ENCODE data around the gene DAP3.
A peak's percentile ranks its signal among the peaks of the same experiment; 100 is the strongest.
"Not testable (repeated sequence)": the region's sequence is repeated elsewhere in the genome, so short reads cannot be mapped to it uniquely, and the experiment has no call there.

Gene DAP3

DNA sequence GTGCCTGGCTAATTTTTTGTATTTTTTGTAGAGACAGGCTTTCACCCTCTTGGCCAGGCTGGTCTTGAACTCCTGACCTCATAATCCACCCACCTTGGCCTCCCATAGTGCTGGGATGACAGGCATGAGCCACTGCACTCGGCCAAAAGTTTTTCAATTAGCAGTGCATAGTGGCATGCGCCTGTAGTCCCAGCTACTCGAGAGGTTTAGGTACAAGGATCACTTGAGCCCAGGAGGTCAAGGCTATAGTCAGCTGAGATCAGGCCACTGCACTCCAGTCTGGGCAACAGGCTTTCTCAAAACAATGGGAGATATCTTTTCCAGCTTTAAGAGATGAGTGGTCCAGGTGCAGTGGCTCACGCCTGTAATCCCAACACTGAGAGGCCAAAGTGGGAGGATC is 30.8 kb downstream of the DAP3 start:
- no peak for DNase-seq (ENCODE audit: low spot score)

DNA sequence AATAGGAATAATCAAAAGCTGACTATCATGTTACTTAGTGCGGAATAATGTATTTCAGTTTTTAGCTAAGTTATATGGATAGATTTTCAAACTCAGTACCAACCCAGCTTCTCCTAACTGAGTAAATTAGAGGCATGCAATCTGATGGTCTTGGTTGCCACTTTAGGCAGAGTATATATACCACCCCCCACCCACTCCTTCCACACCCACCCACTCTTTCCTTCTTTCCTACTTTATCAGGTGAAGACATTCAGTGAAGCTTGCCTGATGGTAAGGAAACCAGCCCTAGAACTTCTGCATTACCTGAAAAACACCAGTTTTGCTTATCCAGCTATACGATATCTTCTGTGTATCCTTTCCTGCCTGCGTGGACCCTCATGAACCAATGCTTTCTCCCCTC is 36.3 kb downstream of the DAP3 start:
- DNase-seq (ENCODE audit: low spot score) = no peak

DNA sequence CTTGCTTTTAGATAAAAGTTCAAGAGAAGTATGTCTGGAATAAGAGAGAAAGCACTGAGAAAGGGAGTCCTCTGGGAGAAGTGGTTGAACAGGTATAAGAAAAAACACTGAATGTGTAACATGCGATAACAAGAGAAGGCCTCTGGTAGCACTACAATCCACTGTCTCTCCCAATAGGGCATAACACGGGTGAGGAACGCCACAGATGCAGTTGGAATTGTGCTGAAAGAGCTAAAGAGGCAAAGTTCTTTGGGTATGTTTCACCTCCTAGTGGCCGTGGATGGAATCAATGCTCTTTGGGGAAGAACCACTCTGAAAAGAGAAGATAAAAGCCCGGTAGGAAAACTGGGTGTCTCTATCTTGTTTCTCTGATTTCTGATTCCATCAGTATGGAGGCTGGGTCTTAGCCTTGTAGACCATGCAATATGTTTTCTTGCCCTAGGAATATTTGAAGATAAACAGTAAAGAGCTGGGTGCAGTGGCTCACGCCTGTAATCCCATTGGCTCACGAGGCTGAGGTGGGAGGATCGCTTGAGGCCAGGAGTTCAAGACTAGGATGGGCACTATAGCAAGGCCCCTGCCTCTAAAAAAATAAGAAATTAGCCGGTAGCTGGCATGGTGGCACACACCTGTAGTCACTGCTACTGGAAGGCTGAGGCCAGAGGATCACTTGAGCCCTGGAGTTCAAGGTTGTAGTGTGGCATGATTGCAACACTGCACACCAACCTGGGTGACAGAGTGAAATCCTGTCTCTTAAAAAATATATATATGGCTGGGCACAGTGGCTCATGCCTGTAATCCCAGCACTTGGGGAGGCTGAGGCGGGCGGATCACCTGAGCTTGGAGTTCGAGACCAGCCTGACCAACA is 40.4 kb downstream of the DAP3 start:
- peak; percentile 42 for DNase-seq (ENCODE audit: low spot score)

DNA sequence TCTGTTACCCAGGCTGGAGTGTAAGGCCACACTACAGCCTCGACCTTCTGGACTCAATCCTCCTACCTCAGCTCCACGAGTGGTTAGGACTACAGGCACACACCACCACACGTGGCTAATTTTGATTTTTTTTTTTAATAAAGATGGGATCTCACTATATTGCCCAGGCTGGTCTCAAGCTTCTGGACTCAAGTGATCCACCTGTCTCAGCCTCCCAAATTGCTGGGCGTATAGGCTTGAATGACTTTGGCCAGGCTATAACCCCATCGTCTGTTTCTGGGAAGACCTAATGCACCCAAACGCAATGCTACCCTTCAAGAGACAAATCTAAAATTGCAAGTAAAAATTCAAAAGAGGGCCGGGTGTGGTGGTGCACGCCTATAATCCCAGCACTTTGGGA is 52.1 kb downstream of the DAP3 start:
- DNase-seq (ENCODE audit: low spot score) = no peak

DNA sequence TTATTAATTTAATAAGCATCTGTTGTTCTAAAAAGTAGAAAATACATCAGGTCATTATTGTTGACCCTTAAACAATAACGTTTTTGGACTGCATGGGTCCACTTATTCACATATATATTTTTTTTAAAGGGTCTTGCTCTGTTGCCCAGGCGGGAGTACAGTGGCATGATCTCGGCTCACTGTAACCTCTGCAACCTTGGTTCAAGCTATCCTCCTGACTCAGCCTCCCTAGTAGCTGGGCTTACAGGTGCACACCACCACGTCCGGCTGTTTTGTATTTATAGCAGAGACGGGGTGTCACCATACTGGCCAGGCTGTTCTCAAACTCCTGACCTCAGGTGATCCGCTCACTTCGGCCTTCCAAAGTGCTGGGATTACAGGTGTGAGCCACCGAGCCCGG is 53.0 kb downstream of the DAP3 start:
- DNase-seq (ENCODE audit: low spot score) = no peak

DNA sequence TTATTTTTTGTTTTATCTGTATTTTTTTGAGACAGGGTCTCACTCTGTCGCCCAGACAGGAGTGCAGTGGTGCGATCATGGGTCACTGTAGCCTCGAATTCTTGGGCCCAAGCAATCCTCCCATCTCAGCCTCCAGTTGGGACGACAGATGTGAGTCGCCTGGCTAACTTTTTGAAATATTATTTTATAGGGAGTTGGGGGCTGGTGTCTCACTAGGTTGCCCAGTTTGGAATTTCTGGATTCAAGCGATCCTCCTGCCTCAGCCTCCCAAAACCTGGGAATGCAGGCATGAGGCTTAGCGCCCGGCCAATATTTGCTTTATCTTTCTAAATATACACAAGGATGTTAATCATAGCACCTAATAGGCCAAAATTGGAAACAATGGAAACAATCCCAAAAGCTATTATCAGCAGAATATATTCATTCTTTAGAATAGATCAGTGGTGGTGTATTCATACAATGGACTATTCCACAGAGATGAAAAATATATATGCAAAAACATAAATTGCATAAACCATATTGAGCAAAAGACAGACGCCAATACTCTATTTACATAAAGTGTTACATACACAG is 55.9 kb downstream of the DAP3 start:
- DNase-seq (ENCODE audit: low spot score) = no peak

DNA sequence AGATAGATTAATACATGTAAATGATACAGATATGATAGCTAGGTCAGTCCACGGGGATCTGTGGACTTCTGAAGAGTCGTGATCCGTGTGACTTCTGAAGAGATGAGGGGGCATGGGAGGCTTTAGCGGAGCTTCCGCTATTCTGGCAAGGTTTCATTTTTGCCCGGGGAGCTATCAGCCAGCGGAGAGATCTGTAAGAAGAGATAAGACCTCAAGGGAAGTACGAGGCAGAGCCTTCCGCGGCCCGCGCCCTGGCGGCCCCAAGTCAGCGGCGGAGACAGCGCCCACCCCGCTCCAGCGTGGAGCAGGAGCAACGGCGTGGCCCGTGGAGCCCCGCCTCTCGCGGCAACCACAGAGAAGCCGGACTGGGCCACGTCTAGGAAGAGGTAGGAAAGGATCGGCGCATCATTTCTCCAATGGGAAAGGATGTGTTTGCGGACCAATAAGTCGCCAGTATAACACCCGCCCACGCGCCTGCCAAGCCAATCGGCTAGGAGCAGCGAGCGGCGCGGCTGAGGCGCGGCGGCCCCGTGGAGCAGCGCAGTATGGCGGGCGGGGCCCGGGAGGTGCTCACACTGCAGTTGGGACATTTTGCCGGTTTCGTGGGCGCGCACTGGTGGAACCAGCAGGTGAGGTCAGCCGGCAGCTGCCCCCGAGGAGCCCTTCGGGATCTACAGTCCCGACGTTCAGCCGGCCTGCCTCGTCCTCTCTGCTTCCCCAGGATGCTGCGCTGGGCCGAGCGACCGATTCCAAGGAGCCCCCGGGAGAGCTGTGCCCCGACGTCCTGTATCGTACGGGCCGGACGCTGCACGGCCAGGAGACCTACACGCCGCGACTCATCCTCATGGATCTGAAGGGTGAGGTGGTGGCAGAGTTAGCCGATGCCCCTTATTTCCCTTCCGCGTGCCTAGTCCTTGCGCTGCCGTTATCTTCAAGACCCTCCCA is 56.7 kb downstream of the DAP3 start:
- peak; percentile 93 for DNase-seq (ENCODE audit: low spot score)

DNA sequence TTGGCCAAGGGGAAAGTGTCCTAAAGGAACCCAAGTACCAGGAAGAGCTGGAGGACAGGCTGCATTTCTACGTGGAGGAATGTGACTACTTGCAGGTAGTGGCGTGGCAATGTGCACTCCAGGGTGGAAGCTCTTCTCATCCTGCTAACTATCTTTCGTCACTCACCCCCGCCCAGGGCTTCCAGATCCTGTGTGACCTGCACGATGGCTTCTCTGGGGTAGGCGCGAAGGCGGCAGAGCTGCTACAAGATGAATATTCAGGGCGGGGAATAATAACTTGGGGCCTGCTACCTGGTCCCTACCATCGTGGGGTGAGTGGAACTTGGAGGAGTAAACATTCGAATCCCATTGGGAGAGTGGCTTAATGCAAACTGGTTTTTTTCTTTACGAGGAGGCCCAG is 58.7 kb downstream of the DAP3 start:
- DNase-seq (ENCODE audit: low spot score) = not testable (repeated sequence)

DNA sequence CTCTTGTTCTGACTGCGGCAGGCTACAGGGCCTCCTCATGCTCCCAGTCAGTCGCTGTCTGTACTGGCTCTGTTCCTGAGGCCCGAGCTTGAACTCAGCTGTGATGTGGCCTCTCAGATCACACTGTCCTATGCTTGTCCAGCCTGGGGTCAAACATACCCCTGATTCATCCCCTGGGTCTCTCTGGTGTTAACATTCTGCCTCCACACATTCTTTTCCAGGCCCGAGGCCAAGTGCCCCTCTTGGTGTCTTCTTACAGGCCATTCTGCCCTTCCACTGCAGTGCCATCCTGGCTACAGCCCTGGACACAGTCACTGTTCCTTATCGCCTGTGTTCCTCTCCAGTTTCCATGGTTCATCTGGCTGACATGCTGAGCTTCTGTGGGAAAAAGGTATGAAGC is 59.2 kb downstream of the DAP3 start:
- DNase-seq (ENCODE audit: low spot score) = not testable (repeated sequence)

DNA sequence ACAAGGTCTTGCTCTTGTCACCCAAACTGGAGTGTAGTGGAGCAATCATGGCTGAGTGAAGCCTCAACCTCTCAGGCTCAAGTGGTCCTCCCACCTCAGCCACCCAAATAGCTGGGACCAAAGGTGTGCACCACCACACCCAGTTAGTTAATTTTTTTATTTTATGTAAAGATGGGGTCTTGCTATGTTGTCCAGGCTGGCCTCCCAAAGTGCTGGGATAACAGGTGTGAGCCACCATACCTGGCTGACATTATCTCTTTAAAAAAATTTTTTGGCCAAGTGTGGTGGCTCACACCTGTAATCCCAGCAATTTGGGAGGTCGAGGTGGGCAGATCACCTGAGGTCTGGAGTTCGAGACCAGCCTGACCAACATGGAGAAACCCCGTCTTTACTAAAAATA is 70.1 kb downstream of the DAP3 start:
- not testable (repeated sequence) for DNase-seq (ENCODE audit: low spot score)

DNA sequence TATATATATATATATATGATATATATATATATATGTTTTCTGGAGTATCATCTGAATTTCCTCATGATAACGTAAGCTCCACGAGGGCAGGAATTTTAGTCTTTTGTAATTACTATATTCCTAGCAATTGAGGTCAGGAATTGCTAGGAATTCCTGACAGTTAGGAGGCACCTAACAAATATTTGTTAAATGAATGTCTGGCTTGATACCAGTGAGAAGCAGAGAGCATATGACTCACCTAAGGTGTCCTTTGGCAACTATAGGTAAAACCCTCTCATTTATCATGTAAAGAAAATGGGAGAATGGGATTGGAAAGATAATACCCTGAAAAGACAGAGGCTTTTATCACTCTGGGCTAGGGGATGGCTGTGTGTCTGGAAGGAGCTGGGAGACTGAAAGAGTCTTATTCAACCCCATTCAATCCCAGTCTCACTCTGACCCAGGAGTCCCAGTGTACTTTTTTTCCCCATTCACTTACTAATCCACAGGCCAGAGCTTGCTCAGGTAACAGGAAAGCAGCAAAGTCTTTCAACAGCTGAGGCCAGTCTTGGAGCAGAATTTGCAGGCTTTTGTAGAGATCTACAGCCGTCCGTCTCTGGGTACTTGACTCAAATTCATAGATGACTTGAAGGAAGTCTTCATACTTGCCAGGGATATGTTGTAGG is 71.2 kb downstream of the DAP3 start:
- DNase-seq (ENCODE audit: low spot score) = no peak

DNA sequence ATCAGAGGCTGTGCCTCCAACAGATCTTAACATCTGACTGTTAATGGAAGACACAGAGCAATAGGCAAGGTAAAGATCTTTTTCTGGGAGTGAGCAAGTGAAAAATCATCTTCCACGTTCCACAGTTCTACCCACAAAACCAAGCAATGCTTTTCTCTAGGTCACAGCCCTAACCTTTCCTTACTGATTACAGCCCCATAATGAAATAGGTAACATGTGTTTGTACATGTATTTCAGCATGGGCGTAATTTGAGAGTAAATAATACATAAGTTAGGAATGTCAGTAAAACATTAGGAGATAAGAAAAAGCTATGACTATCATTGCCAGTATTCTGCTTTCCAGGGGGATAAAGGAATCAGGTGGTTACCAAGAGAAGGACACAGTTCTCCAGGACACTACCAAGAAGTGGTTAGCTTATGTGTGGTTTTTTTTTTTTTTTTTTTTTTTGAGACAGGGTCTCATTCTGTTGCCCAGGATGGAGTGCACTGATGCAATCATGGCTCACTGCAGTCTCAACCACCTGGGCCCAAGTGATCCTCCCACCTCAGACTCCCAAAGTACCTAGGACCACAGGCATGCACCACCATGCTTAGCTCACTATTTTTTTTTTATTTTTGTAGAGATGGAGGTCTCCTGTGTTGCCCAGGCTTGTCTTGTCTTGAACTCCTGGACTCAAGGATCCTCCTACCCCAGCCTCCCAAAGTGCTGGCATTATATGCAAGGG is 72.0 kb downstream of the DAP3 start:
- DNase-seq (ENCODE audit: low spot score) = no peak

DNA sequence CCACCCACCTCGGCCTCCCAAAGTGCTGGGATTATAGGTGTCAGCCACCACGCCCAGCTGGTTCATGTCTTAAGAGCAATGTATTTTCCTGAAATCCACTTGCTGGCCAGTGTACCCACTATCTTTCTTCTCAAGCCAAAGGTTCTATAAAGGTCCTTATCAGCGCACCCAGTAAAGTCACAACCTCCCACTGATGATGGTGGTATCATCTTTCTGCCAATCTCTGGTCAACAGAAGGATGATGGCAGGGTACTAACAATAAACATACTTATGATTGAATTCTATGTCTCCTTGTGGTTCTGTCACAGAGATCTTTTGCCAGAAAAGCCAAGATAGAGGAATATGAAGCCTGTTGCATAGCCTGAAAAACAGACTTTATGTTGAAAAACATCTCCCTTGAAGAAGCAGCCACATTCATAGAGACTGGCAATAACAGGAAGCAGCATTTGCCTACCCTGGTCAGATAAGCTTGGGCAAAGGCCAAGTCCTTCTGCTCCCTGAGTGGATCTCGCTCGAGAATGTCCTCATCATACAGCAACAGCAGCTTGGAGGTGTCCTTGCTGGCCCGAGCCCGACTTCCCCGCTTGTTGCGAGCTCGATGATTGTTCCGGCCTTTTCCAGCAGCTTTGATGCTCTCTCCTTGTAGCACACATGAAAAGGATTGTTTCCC is 73.0 kb downstream of the DAP3 start:
- DNase-seq (ENCODE audit: low spot score) = no peak

DNA sequence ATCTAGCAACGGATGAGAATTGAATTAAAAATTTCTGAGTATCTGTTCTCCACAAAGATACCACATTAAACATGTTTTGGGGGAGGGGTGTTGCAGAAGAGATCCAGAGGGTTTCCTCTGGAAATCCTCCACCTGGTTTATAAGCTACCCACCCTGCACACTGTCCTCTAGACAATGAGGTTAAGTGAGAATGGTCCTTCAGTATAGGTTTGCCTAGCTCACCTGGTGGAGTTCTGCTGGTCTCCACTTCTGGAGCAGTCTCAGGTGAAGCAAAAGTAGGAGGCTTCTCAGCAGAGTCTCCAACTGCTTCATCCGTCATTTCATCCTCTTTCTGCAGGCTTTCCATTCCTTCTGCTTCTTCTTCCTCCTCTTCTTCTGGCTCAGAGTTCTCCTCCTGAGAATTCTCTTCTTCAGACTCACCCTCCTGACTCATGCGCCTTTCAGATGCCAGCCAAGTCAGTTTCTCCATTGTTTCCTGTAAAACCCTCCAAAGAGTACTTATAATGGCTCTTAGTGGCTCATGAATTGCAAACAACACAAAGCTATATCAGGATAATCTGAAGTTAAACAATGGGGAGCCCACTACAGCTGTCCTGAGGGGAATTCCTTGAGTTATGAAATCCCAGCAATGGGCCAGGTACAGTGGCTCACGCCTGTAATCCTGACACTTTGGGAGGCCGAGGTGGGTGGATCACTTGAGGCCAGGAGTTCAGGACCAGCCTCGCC is 74.4 kb downstream of the DAP3 start:
- DNase-seq (ENCODE audit: low spot score) = not testable (repeated sequence)

DNA sequence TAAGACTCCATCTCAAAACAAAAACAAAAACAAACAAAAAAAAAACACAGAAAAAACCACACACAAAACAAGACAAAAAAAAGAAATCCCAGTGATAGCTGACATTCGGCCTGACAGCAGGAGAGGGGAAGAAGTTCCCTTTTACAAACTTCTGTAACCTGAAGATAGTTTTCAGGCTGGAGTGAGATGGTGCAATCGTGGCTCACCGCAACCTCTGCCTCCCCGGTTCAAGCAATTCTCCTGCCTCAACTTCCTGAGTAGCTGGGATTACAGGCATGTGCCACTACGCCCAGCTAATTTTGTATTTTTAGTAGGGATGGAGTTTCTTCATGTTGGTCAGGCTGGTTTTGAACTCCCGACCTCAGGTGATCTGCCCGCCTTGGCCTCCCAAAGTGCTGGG is 75.1 kb downstream of the DAP3 start:
- DNase-seq (ENCODE audit: low spot score) = not testable (repeated sequence)

DNA sequence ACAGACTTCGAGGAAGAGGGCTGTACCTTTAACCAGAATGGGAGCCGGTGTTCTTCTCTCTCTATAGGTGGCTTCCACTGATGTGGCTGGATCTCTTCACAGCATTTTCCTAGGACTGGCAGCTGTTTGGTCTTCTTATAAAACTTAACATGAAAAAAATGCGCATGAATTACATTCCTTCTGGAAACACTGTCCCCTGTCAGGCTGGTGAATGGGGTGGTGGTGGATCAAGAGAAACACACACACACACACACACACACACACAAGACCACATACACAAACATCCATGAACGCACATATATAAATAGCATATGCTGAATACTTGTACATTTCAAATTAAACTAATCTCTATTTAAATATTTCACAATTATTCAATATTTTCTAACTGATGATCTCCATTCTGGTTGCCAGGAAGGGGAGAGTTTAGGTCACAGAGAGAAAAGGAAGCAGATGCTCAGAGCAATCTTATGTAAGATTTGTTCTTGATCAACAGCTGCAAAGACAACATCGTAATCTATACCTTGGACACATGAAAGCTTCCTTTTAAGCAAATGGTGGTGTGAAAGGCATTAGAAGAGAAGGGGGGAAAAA is 78.6 kb downstream of the DAP3 start:
- not testable (repeated sequence) for DNase-seq (ENCODE audit: low spot score)

DNA sequence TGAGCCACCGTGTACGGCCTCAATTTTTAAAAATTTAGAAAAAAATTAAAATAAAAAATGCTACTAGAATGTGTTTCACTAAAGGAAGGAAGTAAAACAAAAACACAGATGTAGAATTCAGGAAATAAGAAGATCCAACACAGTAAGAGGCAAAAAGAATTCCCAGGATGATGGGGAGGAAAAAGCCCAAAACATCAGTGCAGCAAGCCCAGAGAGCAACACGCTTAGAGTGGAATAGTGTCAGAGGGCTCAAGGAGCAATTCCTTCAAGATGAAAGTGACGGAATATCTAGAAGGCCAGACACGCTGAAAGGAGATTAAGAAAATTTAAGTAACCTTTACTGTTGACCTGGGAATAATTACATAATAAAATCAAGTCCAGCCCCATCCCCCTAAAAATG is 80.4 kb downstream of the DAP3 start:
- no peak for DNase-seq (ENCODE audit: low spot score)

DNA sequence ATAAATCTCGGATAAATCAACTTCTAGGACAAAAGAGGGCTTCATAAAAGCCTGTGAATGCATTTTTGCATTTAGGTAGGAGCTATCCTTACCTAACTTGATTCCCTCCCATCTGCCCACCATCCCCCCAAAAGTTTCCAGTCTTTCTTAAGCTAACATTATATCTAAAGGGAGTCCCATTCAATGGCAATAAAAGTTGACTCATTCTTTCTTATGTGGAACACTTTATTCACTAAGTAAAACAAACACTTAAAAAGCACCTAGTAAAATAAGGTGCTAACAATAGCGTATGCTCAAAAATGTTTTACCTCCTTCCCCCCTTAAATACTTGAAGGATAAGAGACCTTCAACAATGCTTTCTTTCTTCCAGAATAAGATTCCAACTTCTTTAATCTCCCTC is 84.3 kb downstream of the DAP3 start:
- DNase-seq (ENCODE audit: low spot score) = no peak

DNA sequence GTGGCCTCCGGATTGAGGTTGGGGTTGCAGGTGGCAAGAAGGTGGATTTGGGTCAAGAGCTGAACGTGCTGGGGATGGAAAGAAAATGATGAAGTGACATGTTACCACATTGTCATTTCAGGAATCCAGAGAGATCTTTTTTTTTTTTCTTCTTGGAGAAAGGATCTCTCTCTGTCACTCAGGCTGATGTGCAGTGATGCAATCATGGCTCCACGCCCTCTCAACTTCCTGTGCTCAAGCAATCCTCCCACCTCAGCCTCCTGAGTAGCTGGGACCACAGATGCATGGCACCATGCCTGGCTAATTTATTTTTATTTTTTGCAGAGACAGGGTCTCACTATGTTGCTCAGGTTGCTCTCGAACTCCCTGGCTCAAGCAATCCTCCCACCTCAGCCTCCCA is 87.5 kb downstream of the DAP3 start:
- DNase-seq (ENCODE audit: low spot score) = no peak

DNA sequence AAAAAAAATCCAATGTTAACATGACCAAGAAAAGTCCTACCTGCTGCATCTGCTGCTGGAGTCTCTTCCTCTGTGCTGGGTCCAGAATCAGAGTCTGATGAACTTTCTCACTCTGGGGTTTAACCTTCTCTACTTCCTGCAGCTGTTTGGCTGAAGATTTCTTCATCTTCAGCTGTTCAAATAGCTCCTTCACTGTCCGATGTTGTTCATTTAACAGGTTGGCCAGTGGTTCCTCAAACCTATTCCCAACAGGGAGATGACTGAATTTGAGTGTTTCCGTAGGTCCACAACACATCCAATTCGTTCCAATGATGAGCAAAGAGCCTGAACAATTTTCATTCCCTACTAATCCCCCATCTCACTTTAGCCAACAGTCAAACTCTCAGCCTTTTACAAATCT is 88.7 kb downstream of the DAP3 start:
- no peak for DNase-seq (ENCODE audit: low spot score)
